Measurements from ENCODE around the gene CNTNAP2. TPM values are rescaled to one million over a fixed set of nuclear protein-coding genes. Genes with fewer than 3 reads are reported as not detected.

Gene CNTNAP2
- total and polyA plus RNA-seq, 9 of the 15 experiments (the other 6 are each of a cell fraction or from before 2014, with no cell fraction given): 0.04 to 0.62 (median 0.09) TPM; not detected in 4

- FAIRE-seq: no peak
- ChIA-PET POLR2A (no interaction called here), CTCF (ENCODE audit: low intra/inter-chr PET ratio) (no interaction called here)
- H3K9me3 ChIP-seq (replicated peaks; ENCODE audit: control insufficient read depth, insufficient read depth, low read depth, low read length): no peaks in the 10 kb centered on the region
- no TSS peak for BruUV-seq (replicated peaks)
- H3K9me1 ChIP-seq (ENCODE audit: control insufficient read depth, insufficient read depth, low read length): no peaks in the 10 kb centered on the region
- in situ Hi-C loops (cut with MboI) (no loop called here), intact Hi-C loops (cut with micrococcal nuclease) (no loop called here)
- H3K4me2 ChIP-seq (ENCODE audit: insufficient read depth, low read length): no peak overlapping the region
- no peaks in the 10 kb centered on the region for H3K79me2 ChIP-seq (ENCODE audit: control insufficient read depth, insufficient read depth, low read length)
- TF ChIP-seq ATF7 (IDR thresholded peaks at IDR 0.05): no peak
- no peak for TF ChIP-seq KDM2B (CRISPR knock-in tag; IDR thresholded peaks at IDR 0.05)
- TF ChIP-seq ZNF444 (CRISPR knock-in tag; IDR thresholded peaks at IDR 0.05): no peak
- TF ChIP-seq U2AF1 (optimal IDR thresholded peaks at IDR 0.05; ENCODE audit: low read depth, low read length): no peak
- H3K27me3 ChIP-seq (ENCODE audit: control insufficient read depth in 2 of 2, insufficient read depth in 2 of 2, low read length in 2 of 2): no peaks in the 10 kb centered on the region
- no peak for DNase-seq (ENCODE audit: extremely low read depth in 1 of 4, low spot score in 3 of 4)
- no peaks in the 10 kb centered on the region for H3K36me3 ChIP-seq (ENCODE audit: control insufficient read depth, insufficient read depth, low read length)
- no peaks in the 10 kb centered on the region for H4K20me1 ChIP-seq (replicated peaks; ENCODE audit: control insufficient read depth, insufficient read depth, low read length)
- no peak for ATAC-seq
- H2AFZ ChIP-seq (ENCODE audit: low read depth, low read length): no peak overlapping the region
- H3K9ac ChIP-seq (ENCODE audit: insufficient read depth in 1 of 2, low read depth in 2 of 2, low read length in 2 of 2): no peak overlapping the region
- no peaks in the 10 kb centered on the region for H3K4me1 ChIP-seq (replicated peaks in 1 of 2; ENCODE audit: control insufficient read depth in 2 of 2, insufficient read depth in 2 of 2, low read length in 2 of 2)
- H3K27ac ChIP-seq (ENCODE audit: extremely low read depth, low read depth, low read length): no peak overlapping the region
- H3K4me3 ChIP-seq: no peak overlapping the region
Measured at GRCh38 chr7:146858690-146859089, 742.1 kb downstream of the CNTNAP2 start.

- no peak overlapping the region for H3K9ac ChIP-seq (ENCODE audit: insufficient read depth in 1 of 2, low read depth in 2 of 2, low read length in 2 of 2)
- TF ChIP-seq PTTG1 (tag; IDR thresholded peaks at IDR 0.05; ENCODE audit: low read depth): no peak
- no peak for TF ChIP-seq TCF15 (CRISPR knock-in tag; IDR thresholded peaks at IDR 0.05)
- TF ChIP-seq PBX2 (CRISPR knock-in tag; IDR thresholded peaks at IDR 0.05; ENCODE audit: low read depth): no peak
- TF ChIP-seq PBX2 (tag; conservative IDR thresholded peaks at IDR 0.05; ENCODE audit: low read depth): no peak
- no peak for TF ChIP-seq ZNF592 (IDR thresholded peaks at IDR 0.05)
Measured at GRCh38 chr7:146861701-146862100, 745.1 kb downstream of the CNTNAP2 start.

More at GRCh38 chr7:146861701-146862100, 745.1 kb downstream of the CNTNAP2 start:
- no peak for ATAC-seq
- intact Hi-C loops (cut with micrococcal nuclease) (loop anchor here (5.0 kb wide), 1 partner anchor 1669 kb away; no protein-coding TSS in a partner anchor), in situ Hi-C loops (cut with MboI) (no loop called here)
- POLR2A ChIA-PET: no interaction called here
- BruUV-seq (replicated peaks): no TSS peak
- H3K9me1 ChIP-seq (ENCODE audit: control insufficient read depth, insufficient read depth, low read length): no peaks in the 10 kb centered on the region
- H3K36me3 ChIP-seq (ENCODE audit: control insufficient read depth, insufficient read depth, low read length): no peaks in the 10 kb centered on the region
- H3K79me2 ChIP-seq (ENCODE audit: control insufficient read depth, insufficient read depth, low read length): no peaks in the 10 kb centered on the region
- H4K20me1 ChIP-seq (replicated peaks; ENCODE audit: control insufficient read depth, insufficient read depth, low read length): no peaks in the 10 kb centered on the region
- CTCF ChIA-PET (ENCODE audit: low intra/inter-chr PET ratio): no interaction called here
- H3K27me3 ChIP-seq (ENCODE audit: control insufficient read depth in 2 of 2, insufficient read depth in 2 of 2, low read length in 2 of 2): no peaks in the 10 kb centered on the region
- H3K4me2 ChIP-seq (ENCODE audit: insufficient read depth, low read length): no peak overlapping the region
- DNase-seq (ENCODE audit: extremely low read depth in 1 of 4, low spot score in 3 of 4): no peak
- no peak overlapping the region for H3K27ac ChIP-seq (ENCODE audit: extremely low read depth, low read depth, low read length)
- no peaks in the 10 kb centered on the region for H3K4me1 ChIP-seq (replicated peaks in 1 of 2; ENCODE audit: control insufficient read depth in 2 of 2, insufficient read depth in 2 of 2, low read length in 2 of 2)
- H3K4me3 ChIP-seq: no peak overlapping the region
- no peak for FAIRE-seq
- H3K9me3 ChIP-seq (replicated peaks; ENCODE audit: control insufficient read depth, insufficient read depth, low read depth, low read length): no peaks in the 10 kb centered on the region
- no peak overlapping the region for H2AFZ ChIP-seq (ENCODE audit: low read depth, low read length)
- 0% methylated on average over 4 of the region's 4 CpGs for WGBS (ENCODE audit: insufficient coverage, low coverage, missing lambda C conversion rate)
